CD14-positive monocyte (primary cell): ENCODE results near the gene CCDC51. TPM values are rescaled to one million over a fixed set of nuclear protein-coding genes. Genes with fewer than 3 reads are reported as not detected.

Source experiments
- DNase-seq, 3 donors: peaks; one replicate each; pipeline ENCODE4 v3.0.0-alpha.2; 2011 to 2022
- H2AFZ ChIP-seq: 2 replicates; pipeline ENCODE4 v1.6.0; 2012; ENCODE audit warnings: mild to moderate bottlenecking, low read depth, low read length, inconsistent platforms; ENCODE audit not compliant: insufficient read depth, poor library complexity, severe bottlenecking
- H3K27ac ChIP-seq, 2 donors: 1 replicate in 1 of 2; 2 replicates in 1 of 2; pipeline ENCODE4 v1.5.1; 2012 to 2013; ENCODE audit warnings: low read length in 2 of 2, control low read depth in 1 of 2, inconsistent platforms in 1 of 2, low read depth in 1 of 2, mild to moderate bottlenecking in 1 of 2
- H3K27me3 ChIP-seq, 2 donors: one replicate each; pipeline versions ENCODE4 v1.6.0 to v1.6.1; 2011 to 2013; ENCODE audit warnings: low read length in 2 of 2; ENCODE audit not compliant: control insufficient read depth in 2 of 2, insufficient read depth in 2 of 2
- H3K36me3 ChIP-seq, 2 donors: replicated peaks in 1 of 2; 1 replicate in 1 of 2; 2 replicates in 1 of 2; pipeline versions ENCODE4 v1.5.1 to v1.6.1; 2012 to 2013; ENCODE audit warnings: low read length in 2 of 2, control low read depth in 1 of 2, inconsistent platforms in 1 of 2, mild to moderate bottlenecking in 1 of 2; ENCODE audit not compliant: insufficient read depth in 2 of 2, control insufficient read depth in 1 of 2
- H3K4me1 ChIP-seq, 2 donors: 1 replicate in 1 of 2; 2 replicates in 1 of 2; pipeline versions ENCODE4 v1.5.1 to v1.6.1; 2012 to 2013; ENCODE audit warnings: low read length in 2 of 2, control low read depth in 1 of 2, inconsistent platforms in 1 of 2, mild to moderate bottlenecking in 1 of 2, moderate library complexity in 1 of 2; ENCODE audit not compliant: insufficient read depth in 2 of 2, control insufficient read depth in 1 of 2
- H3K4me2 ChIP-seq: replicated peaks from 2 replicates; pipeline ENCODE3; 2012; ENCODE audit warnings: low read length, moderate library complexity, mild to moderate bottlenecking; ENCODE audit not compliant: poor library complexity, severe bottlenecking; ENCODE audit errors: extremely low read depth
- H3K4me3 ChIP-seq, 3 experiments: fragments of 200-600 bp in 1 of 3; sonication (generic) in 1 of 3; replicated peaks in 1 of 3; 1 replicate in 2 of 3; 2 replicates in 1 of 3; pipeline ENCODE4 v1.5.1; 2011 to 2013; ENCODE audit warnings: low read length in 3 of 3, mild to moderate bottlenecking in 3 of 3, control low read depth in 2 of 3, low read depth in 2 of 3, inconsistent platforms in 1 of 3, moderate library complexity in 1 of 3
- H3K79me2 ChIP-seq: 2 replicates; pipeline ENCODE4 v1.6.0; 2012; ENCODE audit warnings: mild to moderate bottlenecking, control low read depth, inconsistent platforms, low read length, moderate library complexity; ENCODE audit not compliant: insufficient read depth
- H3K9ac ChIP-seq: 2 replicates; pipeline ENCODE4 v1.6.0; 2017; ENCODE audit warnings: low read length, mild to moderate bottlenecking; ENCODE audit not compliant: insufficient read depth, poor library complexity, severe bottlenecking
- H3K9me3 ChIP-seq, 2 donors: replicated peaks in 1 of 2; 1 replicate in 1 of 2; 2 replicates in 1 of 2; pipeline versions ENCODE4 v1.5.1 to v1.6.1; 2012 to 2013; ENCODE audit warnings: low read length in 2 of 2, control low read depth in 1 of 2; ENCODE audit not compliant: control insufficient read depth in 1 of 2, insufficient read depth in 1 of 2
- H4K20me1 ChIP-seq: 2 replicates; pipeline ENCODE4 v1.6.0; 2012; ENCODE audit warnings: mild to moderate bottlenecking, low read length, control low read depth, moderate library complexity; ENCODE audit not compliant: insufficient read depth
- H3K27ac Mint-ChIP-seq, 7 donors: one replicate each; pipeline ENCODE4 v1.8.0; 2020; ENCODE audit warnings: mild to moderate bottlenecking in 7 of 7, mixed read lengths in 7 of 7, moderate library complexity in 6 of 7, inconsistent platforms in 2 of 7
- H3K27me3 Mint-ChIP-seq, 3 donors: one replicate each; pipeline ENCODE4 v1.8.0; 2021 to 2022; ENCODE audit warnings: low read depth in 3 of 3, mild to moderate bottlenecking in 3 of 3, mixed read lengths in 3 of 3, moderate library complexity in 3 of 3, inconsistent platforms in 1 of 3
- H3K36me3 Mint-ChIP-seq, 2 donors: one replicate each; pipeline ENCODE4 v1.8.0; 2020; ENCODE audit warnings: mixed read lengths in 2 of 2, inconsistent platforms in 1 of 2, mild to moderate bottlenecking in 1 of 2
- H3K4me1 Mint-ChIP-seq: one replicate; pipeline ENCODE4 v1.8.0; 2020; ENCODE audit warnings: mild to moderate bottlenecking, mixed read lengths
- H3K4me3 Mint-ChIP-seq, 2 donors: one replicate each; pipeline ENCODE4 v1.8.0; 2020; ENCODE audit warnings: mild to moderate bottlenecking in 2 of 2, mixed read lengths in 2 of 2, moderate library complexity in 1 of 2
- H3K9me3 Mint-ChIP-seq, 7 donors: one replicate each; pipeline ENCODE4 v1.8.0; 2020 to 2022; ENCODE audit warnings: mixed read lengths in 7 of 7, mild to moderate bottlenecking in 6 of 7, moderate library complexity in 6 of 7, inconsistent platforms in 2 of 7
- WGBS: methylation state at CpG from one replicate; pipeline ENCODE4 v1.1.5; 2013; ENCODE audit warnings: missing lambda C conversion rate; ENCODE audit not compliant: insufficient coverage; 5-methylcytosine and 5-hydroxymethylcytosine counted together
- intact Hi-C, 2 donors: fragments of 100-400 bp; cut with micrococcal nuclease; formaldehyde crosslinking; loops; one replicate each; pipeline versions ENCODE4 v1.15.0 to v1.15.1; 2023
- polyA plus RNA-seq, 3 donors: library from polyadenylated mRNA; depleted of rRNA in 1 of 3; unstranded in 2 of 3; stranded (reverse) in 1 of 3; fragments of 300-500 nt in 2 of 3; fragments of >200 nt in 1 of 3; fragmentation: Illumina TruSeq in 2 of 3; gene quantifications; 1 replicate in 2 of 3; 2 replicates in 1 of 3; pipeline ENCODE4 v1.2.3, GENCODE V29; 2012 to 2021
- TF ChIP-seq, protein P1 (sequence below): fragments of 200-600 bp; IDR thresholded peaks from one replicate; pipeline ENCODE4 v1.8.0; 2022; ENCODE audit warnings: antibody characterized with exemption, mild to moderate bottlenecking

Gene CCDC51
- polyA plus RNA-seq, 3 donors: 3.6 to 5.9 (median 5.4) TPM

DNA sequence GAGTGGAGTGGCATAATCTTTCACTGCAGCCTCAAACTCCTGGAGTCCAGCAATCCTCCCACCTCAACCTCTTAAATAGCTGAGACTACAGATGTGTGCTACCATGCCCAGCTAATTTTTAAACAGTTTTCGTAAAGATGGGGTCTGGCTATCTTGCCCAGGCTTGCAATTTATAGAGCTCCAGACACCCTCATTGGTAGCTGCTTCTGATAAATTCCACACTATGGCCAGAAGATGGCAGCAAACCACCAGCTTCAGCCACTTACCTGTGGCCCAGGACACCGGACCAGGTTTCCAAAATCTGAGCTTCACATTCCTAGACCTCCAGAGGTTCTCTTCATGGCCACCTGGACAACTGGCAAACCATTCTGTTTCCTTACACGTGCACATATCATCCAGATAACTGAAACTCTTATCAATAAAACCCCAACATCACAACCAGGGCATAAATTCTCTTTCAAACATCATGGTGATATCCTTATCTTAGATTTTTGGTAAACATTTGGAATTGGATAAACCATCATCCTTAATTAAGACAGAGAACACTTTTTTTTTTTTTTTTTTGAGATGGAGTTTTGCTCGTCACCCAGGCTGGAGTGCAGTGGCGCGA, 39.0 kb downstream of the CCDC51 start:
- peaks cover 0 to 4% (median 0%) of the 10 kb centered on the region in 3 donors for H3K27me3 Mint-ChIP-seq
- no peak overlapping the region for H2AFZ ChIP-seq
- peaks cover 18% of the 10 kb centered on the region for H3K4me1 Mint-ChIP-seq
- H3K4me2 ChIP-seq: no peak overlapping the region
- H3K27ac ChIP-seq: no peak overlapping the region
- peaks cover 11 to 14% of the 10 kb centered on the region in 2 donors for H3K4me1 ChIP-seq
- H3K27ac Mint-ChIP-seq: no peak overlapping the region
- 70% methylated on average over 1 of the region's 6 CpGs for WGBS
- H3K4me3 ChIP-seq: no peak overlapping the region
- H3K9me3 ChIP-seq: no peaks in the 10 kb centered on the region
- peak; percentile 53 to 73 (median 65) for DNase-seq
- TF ChIP-seq, protein P1, sequence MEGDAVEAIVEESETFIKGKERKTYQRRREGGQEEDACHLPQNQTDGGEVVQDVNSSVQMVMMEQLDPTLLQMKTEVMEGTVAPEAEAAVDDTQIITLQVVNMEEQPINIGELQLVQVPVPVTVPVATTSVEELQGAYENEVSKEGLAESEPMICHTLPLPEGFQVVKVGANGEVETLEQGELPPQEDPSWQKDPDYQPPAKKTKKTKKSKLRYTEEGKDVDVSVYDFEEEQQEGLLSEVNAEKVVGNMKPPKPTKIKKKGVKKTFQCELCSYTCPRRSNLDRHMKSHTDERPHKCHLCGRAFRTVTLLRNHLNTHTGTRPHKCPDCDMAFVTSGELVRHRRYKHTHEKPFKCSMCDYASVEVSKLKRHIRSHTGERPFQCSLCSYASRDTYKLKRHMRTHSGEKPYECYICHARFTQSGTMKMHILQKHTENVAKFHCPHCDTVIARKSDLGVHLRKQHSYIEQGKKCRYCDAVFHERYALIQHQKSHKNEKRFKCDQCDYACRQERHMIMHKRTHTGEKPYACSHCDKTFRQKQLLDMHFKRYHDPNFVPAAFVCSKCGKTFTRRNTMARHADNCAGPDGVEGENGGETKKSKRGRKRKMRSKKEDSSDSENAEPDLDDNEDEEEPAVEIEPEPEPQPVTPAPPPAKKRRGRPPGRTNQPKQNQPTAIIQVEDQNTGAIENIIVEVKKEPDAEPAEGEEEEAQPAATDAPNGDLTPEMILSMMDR: peak; percentile 82
- no peaks in the 10 kb centered on the region for H3K27me3 ChIP-seq
- H3K9ac ChIP-seq: no peak overlapping the region
- no peaks in the 10 kb centered on the region for H3K36me3 ChIP-seq
- no peak overlapping the region for H3K4me3 Mint-ChIP-seq
- intact Hi-C loops: loop anchor here (1.0 to 5.0 kb wide), 3 partner anchors 35 to 286 kb away; partner anchors contain the start of gene NCKIPSD (in 2 of the 2)
- no peaks in the 10 kb centered on the region for H4K20me1 ChIP-seq
- H3K36me3 Mint-ChIP-seq: no peaks in the 10 kb centered on the region
- no peaks in the 10 kb centered on the region for H3K79me2 ChIP-seq
- no peaks in the 10 kb centered on the region for H3K9me3 Mint-ChIP-seq

DNA sequence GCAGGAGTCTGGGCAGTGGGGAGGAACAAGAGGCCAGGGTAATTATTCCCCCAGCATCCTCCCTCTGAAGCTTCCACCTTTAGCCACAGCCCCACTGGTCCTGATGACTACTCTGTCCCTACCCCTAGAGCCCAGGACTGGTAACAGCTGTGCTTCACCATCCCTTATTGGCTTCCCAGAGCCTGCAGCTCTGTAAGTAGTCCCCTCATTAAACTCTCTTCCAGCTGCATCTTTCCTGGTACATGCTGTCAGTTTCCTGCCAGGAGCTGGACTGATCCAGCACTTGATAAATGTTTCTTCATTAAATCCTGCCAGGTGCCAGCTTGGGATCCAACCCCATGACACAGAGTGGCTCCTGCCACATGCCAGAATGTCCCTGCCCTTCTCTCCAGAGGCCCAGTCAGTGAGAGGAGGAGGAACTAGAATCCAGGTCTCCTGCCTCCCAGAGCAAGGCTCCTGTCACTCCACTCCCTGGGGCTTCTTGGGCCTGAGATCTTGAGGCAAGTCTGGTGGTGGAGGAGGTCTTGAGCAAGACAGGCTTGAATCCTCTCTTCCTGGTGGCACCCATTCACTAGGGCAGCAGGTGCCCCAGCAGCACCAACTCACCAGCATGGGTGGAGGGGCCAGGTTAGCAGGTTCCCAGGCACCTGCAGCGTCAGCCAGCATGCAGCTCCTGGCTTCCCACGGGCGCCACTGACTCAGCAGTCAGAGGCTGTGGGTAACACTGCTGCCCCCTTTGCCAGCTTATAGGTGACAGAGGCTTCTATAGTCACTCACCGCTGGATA, 40.3 kb downstream of the CCDC51 start:
- intact Hi-C loops: loop anchor here (5.0 kb wide), 2 partner anchors 38 to 288 kb away; partner anchors contain the start of gene NCKIPSD (in 2 of the 2)

More for the DNA sequence above, 40.3 kb downstream of the CCDC51 start:
- Histone ChIP-seq H3K4me2 (no peak overlapping the region), H3K4me1 (peaks cover 11 to 14% of the 10 kb centered on the region in 2 donors), H3K4me3 (no peak overlapping the region), H3K9me3 (no peaks in the 10 kb centered on the region), H3K27me3 (no peaks in the 10 kb centered on the region), H3K9ac (no peak overlapping the region), H4K20me1 (no peaks in the 10 kb centered on the region), H3K36me3 (no peaks in the 10 kb centered on the region), H3K79me2 (no peaks in the 10 kb centered on the region), H2AFZ (peak overlapping the region; percentile 46), H3K27ac (no peak overlapping the region)
- TF ChIP-seq, protein P1: no peak
- Mint-ChIP-seq H3K9me3 (no peaks in the 10 kb centered on the region), H3K4me3 (no peak overlapping the region), H3K27ac (no peak overlapping the region), H3K36me3 (no peaks in the 10 kb centered on the region), H3K4me1 (peaks cover 20% of the 10 kb centered on the region), H3K27me3 (peaks cover 0 to 7% (median 2%) of the 10 kb centered on the region in 3 donors)
- 27% methylated on average over 3 of the region's 4 CpGs for WGBS
- no peak for DNase-seq
